ENCODE measurements around the gene AGTR1. TPM values are rescaled to one million over a fixed set of nuclear protein-coding genes. Genes with fewer than 3 reads are reported as not detected.

Gene AGTR1
- total RNA-seq, 1 experiment from 2014 or later: not detected

GRCh38 chr3:148705314-148705713, 7.6 kb downstream of the AGTR1 start:
- Histone ChIP-seq H2BK5ac (ENCODE audit: insufficient read length, low read length) (no peak overlapping the region), H2AFZ (ENCODE audit: low read length) (no peak overlapping the region), H3K9me3 (ENCODE audit: control insufficient read depth, low read depth, low read length) (no peaks in the 10 kb centered on the region), H2BK12ac (ENCODE audit: insufficient read length, low read depth, low read length) (no peak overlapping the region), H3T11ph (ENCODE audit: low read length) (no peak overlapping the region), H3K79me1 (ENCODE audit: insufficient read depth, low read depth, low read length, poor library complexity, severe bottlenecking) (no peaks in the 10 kb centered on the region), H3K4ac (ENCODE audit: low read depth, low read length) (no peak overlapping the region), H4K8ac (replicated peaks; ENCODE audit: insufficient read length, low read depth, low read length) (no peak overlapping the region), H3K4me2 (ENCODE audit: insufficient read depth, insufficient read length, low read length) (no peak overlapping the region), H3K23me2 (ENCODE audit: insufficient read length, low read depth, low read length, poor library complexity, severe bottlenecking) (no peaks in the 10 kb centered on the region), H3K23ac (ENCODE audit: insufficient read length, low read depth, low read length) (no peak overlapping the region), H2BK120ac (ENCODE audit: low read depth, low read length, poor library complexity, severe bottlenecking) (no peak overlapping the region), H3K27ac (ENCODE audit: insufficient read length, low read depth, low read length) (no peak overlapping the region), H3K27me3 (ENCODE audit: insufficient read depth, low read length) (no peaks in the 10 kb centered on the region), H2BK15ac (ENCODE audit: low read depth, low read length) (no peak overlapping the region), H2BK20ac (ENCODE audit: low read depth, low read length, poor library complexity, severe bottlenecking) (no peak overlapping the region), H3K9ac (ENCODE audit: extremely low read depth, insufficient read length, low read length) (no peak overlapping the region), H4K20me1 (ENCODE audit: control insufficient read depth, insufficient read depth, insufficient read length) (no peaks in the 10 kb centered on the region), H3K18ac (ENCODE audit: insufficient read length, low read depth, low read length) (no peak overlapping the region), H3K4me1 (ENCODE audit: insufficient read depth, low read length) (no peaks in the 10 kb centered on the region), H3K14ac (ENCODE audit: insufficient read depth, low read length) (no peak overlapping the region), H4K5ac (ENCODE audit: insufficient read length, low read depth, low read length) (no peak overlapping the region), H3K56ac (ENCODE audit: insufficient read length, low read depth, low read length) (no peak overlapping the region), H4K91ac (ENCODE audit: insufficient read length, low read depth, low read length) (no peak overlapping the region), H3K79me2 (ENCODE audit: insufficient read depth, low read length) (no peaks in the 10 kb centered on the region), H2AK5ac (ENCODE audit: insufficient read length, low read length) (no peak overlapping the region)
- Mint-ChIP-seq H3K27me3 (ENCODE audit: low read depth) (no peaks in the 10 kb centered on the region; the same call in 1 of the 2 replicates), H3K4me1 (peaks cover 11% of the 10 kb centered on the region in 2 experiments; a peak in 3 of 4 replicates), H3K9me3 (no peaks in the 10 kb centered on the region), H3K27ac (no peak overlapping the region), H3K4me3 (no peak overlapping the region), H3K36me3 (ENCODE audit: insufficient read depth in 1 of 3, low read depth in 3 of 3) (no peaks in the 10 kb centered on the region)
- DNase-seq: no peak
- TF ChIP-seq, protein P1, sequence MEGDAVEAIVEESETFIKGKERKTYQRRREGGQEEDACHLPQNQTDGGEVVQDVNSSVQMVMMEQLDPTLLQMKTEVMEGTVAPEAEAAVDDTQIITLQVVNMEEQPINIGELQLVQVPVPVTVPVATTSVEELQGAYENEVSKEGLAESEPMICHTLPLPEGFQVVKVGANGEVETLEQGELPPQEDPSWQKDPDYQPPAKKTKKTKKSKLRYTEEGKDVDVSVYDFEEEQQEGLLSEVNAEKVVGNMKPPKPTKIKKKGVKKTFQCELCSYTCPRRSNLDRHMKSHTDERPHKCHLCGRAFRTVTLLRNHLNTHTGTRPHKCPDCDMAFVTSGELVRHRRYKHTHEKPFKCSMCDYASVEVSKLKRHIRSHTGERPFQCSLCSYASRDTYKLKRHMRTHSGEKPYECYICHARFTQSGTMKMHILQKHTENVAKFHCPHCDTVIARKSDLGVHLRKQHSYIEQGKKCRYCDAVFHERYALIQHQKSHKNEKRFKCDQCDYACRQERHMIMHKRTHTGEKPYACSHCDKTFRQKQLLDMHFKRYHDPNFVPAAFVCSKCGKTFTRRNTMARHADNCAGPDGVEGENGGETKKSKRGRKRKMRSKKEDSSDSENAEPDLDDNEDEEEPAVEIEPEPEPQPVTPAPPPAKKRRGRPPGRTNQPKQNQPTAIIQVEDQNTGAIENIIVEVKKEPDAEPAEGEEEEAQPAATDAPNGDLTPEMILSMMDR (conservative IDR thresholded peaks at IDR 0.05): no peak

Data from H9 (cell line).